SK-N-SH (cell line): ENCODE measurements around the gene ARHGAP42.

Experiments used
- ELF1 ChIP-seq: IDR thresholded peaks from 2 replicates; pipeline ENCODE4 v1.4.0; 2012
- EP300 ChIP-seq, 2 experiments: IDR thresholded peaks; 2 replicates each; pipeline versions ENCODE4 v1.4.0 to v1.6.1; 2012; ENCODE audit warnings: borderline replicate concordance in 1 of 2, low read depth in 1 of 2, low read length in 1 of 2
- EZH2phosphoT487 ChIP-seq: fragments of 200-600 bp; sonication (generic); IDR thresholded peaks from 2 replicates; pipeline ENCODE4 v1.6.1; 2017; ENCODE audit warnings: low read depth, mixed run types, mild to moderate bottlenecking, antibody characterized with exemption, moderate library complexity, borderline replicate concordance
- FOSL2 ChIP-seq: IDR thresholded peaks from 2 replicates; pipeline ENCODE4 v1.4.0; 2012; ENCODE audit warnings: low read depth, mild to moderate bottlenecking, moderate library complexity, borderline replicate concordance
- FOXM1 ChIP-seq: IDR thresholded peaks from 2 replicates; pipeline ENCODE4 v1.4.0; 2012; ENCODE audit warnings: low read depth, mild to moderate bottlenecking
- JUND ChIP-seq: IDR thresholded peaks from 2 replicates; pipeline ENCODE4 v1.4.0; 2012
- MEF2A ChIP-seq: IDR thresholded peaks from 2 replicates; pipeline ENCODE4 v1.4.0; 2012; ENCODE audit warnings: low read depth, borderline replicate concordance
- MXI1 ChIP-seq: IDR thresholded peaks from 2 replicates; pipeline ENCODE4 v1.6.1; 2012; ENCODE audit warnings: mild to moderate bottlenecking, low read depth, low read length, improper control_type of control experiment
- POLR2AphosphoS5 ChIP-seq: IDR thresholded peaks from 2 replicates; pipeline ENCODE4 v1.6.1; 2012; ENCODE audit warnings: low read depth, low read length
- RFX5 ChIP-seq: IDR thresholded peaks from 2 replicates; pipeline ENCODE4 v1.6.1; 2012; ENCODE audit warnings: mild to moderate bottlenecking, improper control_type of control experiment, low read length
- SMC3 ChIP-seq: IDR thresholded peaks from 2 replicates; pipeline ENCODE4 v1.6.1; 2012; ENCODE audit warnings: low read depth, low read length, improper control_type of control experiment
- TCF12 ChIP-seq: IDR thresholded peaks from 2 replicates; pipeline ENCODE4 v1.4.0; 2012
- YY1 ChIP-seq: IDR thresholded peaks from 2 replicates; pipeline ENCODE4 v1.4.0; 2012; ENCODE audit warnings: low read depth, mild to moderate bottlenecking
- TF ChIP-seq, protein P1 (sequence below): fragments of 200-600 bp; sonication (generic); IDR thresholded peaks from 2 replicates; pipeline ENCODE4 v1.6.1; 2017; ENCODE audit warnings: antibody characterized with exemption, mild to moderate bottlenecking, moderate library complexity

DNA sequence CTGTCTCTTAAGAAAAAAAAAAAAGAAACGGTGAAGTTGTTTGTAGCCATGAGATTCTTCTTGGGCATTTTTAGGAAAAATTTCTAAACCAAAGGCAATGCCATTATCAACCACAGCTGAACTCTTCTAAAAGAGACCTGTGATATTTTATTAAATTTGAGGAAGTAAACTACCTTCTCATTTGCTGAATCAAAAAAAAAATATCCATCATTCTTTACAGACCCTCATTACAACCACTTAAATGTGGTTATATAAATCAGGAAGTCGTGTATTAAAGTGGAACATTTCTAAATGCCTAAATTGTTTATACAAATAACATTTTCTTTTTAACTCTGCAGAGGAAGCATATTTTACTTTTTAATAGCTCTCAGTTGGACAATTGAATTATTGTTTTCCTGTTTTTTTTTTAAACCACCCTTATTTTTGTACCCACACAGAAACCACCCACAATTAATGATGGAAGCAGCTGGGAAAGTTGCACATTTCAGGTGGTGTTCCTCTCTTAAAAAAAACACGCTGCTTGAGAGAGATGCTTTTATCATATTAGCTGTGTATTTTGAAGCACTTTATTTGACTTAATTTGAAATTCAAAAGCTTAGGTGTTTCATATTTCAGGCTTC, 91.2 kb downstream of the ARHGAP42 start:
- no peak for TF ChIP-seq ELF1
- no peak for TF ChIP-seq POLR2AphosphoS5
- TF ChIP-seq, protein P1, sequence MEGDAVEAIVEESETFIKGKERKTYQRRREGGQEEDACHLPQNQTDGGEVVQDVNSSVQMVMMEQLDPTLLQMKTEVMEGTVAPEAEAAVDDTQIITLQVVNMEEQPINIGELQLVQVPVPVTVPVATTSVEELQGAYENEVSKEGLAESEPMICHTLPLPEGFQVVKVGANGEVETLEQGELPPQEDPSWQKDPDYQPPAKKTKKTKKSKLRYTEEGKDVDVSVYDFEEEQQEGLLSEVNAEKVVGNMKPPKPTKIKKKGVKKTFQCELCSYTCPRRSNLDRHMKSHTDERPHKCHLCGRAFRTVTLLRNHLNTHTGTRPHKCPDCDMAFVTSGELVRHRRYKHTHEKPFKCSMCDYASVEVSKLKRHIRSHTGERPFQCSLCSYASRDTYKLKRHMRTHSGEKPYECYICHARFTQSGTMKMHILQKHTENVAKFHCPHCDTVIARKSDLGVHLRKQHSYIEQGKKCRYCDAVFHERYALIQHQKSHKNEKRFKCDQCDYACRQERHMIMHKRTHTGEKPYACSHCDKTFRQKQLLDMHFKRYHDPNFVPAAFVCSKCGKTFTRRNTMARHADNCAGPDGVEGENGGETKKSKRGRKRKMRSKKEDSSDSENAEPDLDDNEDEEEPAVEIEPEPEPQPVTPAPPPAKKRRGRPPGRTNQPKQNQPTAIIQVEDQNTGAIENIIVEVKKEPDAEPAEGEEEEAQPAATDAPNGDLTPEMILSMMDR: no peak
- TF ChIP-seq TCF12: no peak
- TF ChIP-seq MXI1: no peak
- TF ChIP-seq JUND: no peak
- TF ChIP-seq MEF2A: no peak
- no peak for TF ChIP-seq EZH2phosphoT487
- no peak for TF ChIP-seq YY1
- no peak for TF ChIP-seq FOXM1
- no peak for TF ChIP-seq RFX5
- TF ChIP-seq SMC3: no peak
- no peak for TF ChIP-seq EP300 (IDR thresholded peaks at IDR 0.05; ENCODE audit: borderline replicate concordance in 1 of 2, low read depth in 1 of 2, low read length in 1 of 2)
- TF ChIP-seq FOSL2: no peak
